Stimulated activated CD8-positive, alpha-beta memory T cell treated with anti-CD3 and anti-CD28 coated beads, Interleukin-15, amount 100 ng/mL, for 24 hours (primary cell): ENCODE results near the gene IRF2BP2.
A peak's percentile ranks its signal among the peaks of the same experiment; 100 is the strongest.
"Not testable (repeated sequence)": the region's sequence is repeated elsewhere in the genome, so short reads cannot be mapped to it uniquely, and the experiment has no call there.

Experiments
- DNase-seq: peaks from one replicate; pipeline ENCODE4 v3.0.0-alpha.2; 2020; ENCODE audit warnings: low read depth

The IRF2BP2 gene

GRCh38 chr1:234601301-234602017 is 8.5 kb downstream of the IRF2BP2 start:
- DNase-seq = no peak

GRCh38 chr1:234600418-234601281 is 9.3 kb downstream of the IRF2BP2 start:
- no peak for DNase-seq

GRCh38 chr1:234599617-234600417 is 10.2 kb downstream of the IRF2BP2 start:
- DNase-seq = peak; percentile 60

- DNase-seq = no peak
Measured at GRCh38 chr1:234598974-234599616, 10.9 kb downstream of the IRF2BP2 start.

GRCh38 chr1:234597894-234598293 is 12.1 kb downstream of the IRF2BP2 start:
- DNase-seq = no peak

- no peak for DNase-seq
Measured at GRCh38 chr1:234595899-234596298, 14.1 kb downstream of the IRF2BP2 start.

GRCh38 chr1:234594575-234594974 is 15.4 kb downstream of the IRF2BP2 start:
- not testable (repeated sequence) for DNase-seq

- no peak for DNase-seq
Measured at GRCh38 chr1:234593771-234594504, 16.0 kb downstream of the IRF2BP2 start.

- DNase-seq = no peak
Measured at GRCh38 chr1:234593109-234593508, 16.9 kb downstream of the IRF2BP2 start.

GRCh38 chr1:234592240-234592639 is 17.7 kb downstream of the IRF2BP2 start:
- no peak for DNase-seq

- no peak for DNase-seq
Measured at GRCh38 chr1:234591131-234591530, 18.8 kb downstream of the IRF2BP2 start.

GRCh38 chr1:234589854-234590620 is 19.9 kb downstream of the IRF2BP2 start:
- DNase-seq = no peak

GRCh38 chr1:234589064-234589800 is 20.7 kb downstream of the IRF2BP2 start:
- DNase-seq = no peak

GRCh38 chr1:234588386-234588785 is 21.6 kb downstream of the IRF2BP2 start:
- DNase-seq = no peak

- no peak for DNase-seq
Measured at GRCh38 chr1:234586892-234587485, 23.0 kb downstream of the IRF2BP2 start.

GRCh38 chr1:234586304-234586703 is 23.7 kb downstream of the IRF2BP2 start:
- DNase-seq = no peak

GRCh38 chr1:234585330-234586055 is 24.5 kb downstream of the IRF2BP2 start:
- DNase-seq = no peak

GRCh38 chr1:234584926-234585325 is 25.1 kb downstream of the IRF2BP2 start:
- no peak for DNase-seq

- no peak for DNase-seq
Measured at GRCh38 chr1:234584420-234584805, 25.6 kb downstream of the IRF2BP2 start.
